Lung microvascular endothelial cell (primary cell): ENCODE measurements around the gene KLHL36. TPM values are rescaled to one million over a fixed set of nuclear protein-coding genes. Genes with fewer than 3 reads are reported as not detected.

Source experiments
- DNase-seq, 2 donors: peaks; one replicate each; pipeline versions ENCODE4 v3.0.0 to v3.0.0-alpha.2; 2010; ENCODE audit warnings: low read depth in 2 of 2
- total RNA-seq: library from RNA; depleted of rRNA; stranded (reverse); fragments of >200 nt; gene quantifications from 2 replicates; pipeline ENCODE4 v1.2.1, GENCODE V29; 2014

Gene KLHL36
- 33.1 and 49.8 TPM in 2 replicates for total RNA-seq

- DNase-seq = peak; percentile 37 to 60
Observed at GRCh38 chr16:84647828-84648594, at the start of gene KLHL36. Gene KLHL36 (plus strand): TSS chr16:84648511. CDS start chr16:84650868, 2,357 bp downstream.

GRCh38 chr16:84599521-84600202 lies 48.6 kb upstream of the KLHL36 start:
- peak; percentile 74 to 85 for DNase-seq

- no peak for DNase-seq
Observed at GRCh38 chr16:84600343-84601229, 47.7 kb upstream of the KLHL36 start.

GRCh38 chr16:84603140-84603816 lies 45.0 kb upstream of the KLHL36 start:
- DNase-seq = peak; percentile 87 to 94

- DNase-seq = no peak
Observed at GRCh38 chr16:84603940-84604339, 44.4 kb upstream of the KLHL36 start.

GRCh38 chr16:84604477-84605013 lies 43.8 kb upstream of the KLHL36 start:
- DNase-seq = no peak

GRCh38 chr16:84605339-84605848 lies 42.9 kb upstream of the KLHL36 start:
- DNase-seq = no peak

- DNase-seq = no peak
Observed at GRCh38 chr16:84606081-84606875, 42.0 kb upstream of the KLHL36 start.

- DNase-seq = no peak
Observed at GRCh38 chr16:84607061-84607460, 41.2 kb upstream of the KLHL36 start.

GRCh38 chr16:84607694-84608093 lies 40.6 kb upstream of the KLHL36 start:
- DNase-seq = peak in 1 of 2 donors; percentile 41

- no peak for DNase-seq
Observed at GRCh38 chr16:84608282-84608681, 40.0 kb upstream of the KLHL36 start.

GRCh38 chr16:84609563-84610177 lies 38.6 kb upstream of the KLHL36 start:
- no peak for DNase-seq

GRCh38 chr16:84610376-84610775 lies 37.9 kb upstream of the KLHL36 start:
- DNase-seq = no peak

GRCh38 chr16:84611041-84611440 lies 37.3 kb upstream of the KLHL36 start:
- DNase-seq = no peak

GRCh38 chr16:84612686-84613085 lies 35.6 kb upstream of the KLHL36 start:
- no peak for DNase-seq

- DNase-seq = no peak
Observed at GRCh38 chr16:84613408-84614072, 34.8 kb upstream of the KLHL36 start.

- no peak for DNase-seq
Observed at GRCh38 chr16:84614073-84614459, 34.2 kb upstream of the KLHL36 start.

- DNase-seq = no peak
Observed at GRCh38 chr16:84614623-84614967, 33.7 kb upstream of the KLHL36 start.
